Ishikawa (cell line): ENCODE results near the gene VRK2.

Experiments used
- CREB1 ChIP-seq: IDR thresholded peaks from 2 replicates; pipeline ENCODE4 v1.6.1; 2012; ENCODE audit warnings: low read depth
- EP300 ChIP-seq: IDR thresholded peaks from 2 replicates; pipeline ENCODE4 v1.6.1; 2012; ENCODE audit warnings: borderline replicate concordance
- MAX ChIP-seq: IDR thresholded peaks from 2 replicates; pipeline ENCODE4 v1.6.1; 2012
- RAD21 ChIP-seq: IDR thresholded peaks from 2 replicates; pipeline ENCODE4 v1.6.1; 2012; ENCODE audit warnings: low read depth
- TEAD4 ChIP-seq: IDR thresholded peaks from 2 replicates; pipeline ENCODE4 v1.6.1; 2012
- USF1 ChIP-seq: IDR thresholded peaks from 2 replicates; pipeline ENCODE4 v1.6.1; 2012
- YY1 ChIP-seq: IDR thresholded peaks from 2 replicates; pipeline ENCODE4 v1.6.1; 2012; ENCODE audit warnings: low read depth

- TF ChIP-seq RAD21 (no peak), MAX (no peak), USF1 (no peak), EP300 (no peak), TEAD4 (no peak), YY1 (no peak), CREB1 (no peak)
Measured at GRCh38 chr2:58032764-58033080, 13.9 kb upstream of the VRK2 start.
